GM21515 (cell line): ENCODE data around the gene MICOS13.

Experiments
- ATAC-seq: cut with Tn5 transposase; IDR thresholded peaks from one replicate; pipeline ENCODE4 v1.9.1; 2021; ENCODE audit not compliant: unreplicated experiment

Gene MICOS13

GRCh38 chr19:5631567-5632240 lies 48.6 kb downstream of the MICOS13 start:
- no peak for ATAC-seq

- ATAC-seq = no peak
Observed at GRCh38 chr19:5628919-5629481, 51.3 kb downstream of the MICOS13 start.

- ATAC-seq = no peak
Observed at GRCh38 chr19:5628461-5628860, 51.9 kb downstream of the MICOS13 start.
